Activated CD4-positive, alpha-beta T cell treated with anti-CD3 and anti-CD28 coated beads, Interleukin-2, amount 10 ng/mL, durations not matched to agents 24 days and 14 days (primary cell): ENCODE results near the gene UQCRFS1. TPM values are rescaled to one million over a fixed set of nuclear protein-coding genes. Genes with fewer than 3 reads are reported as not detected.
A peak's percentile ranks its signal among the peaks of the same experiment; 100 is the strongest.
"Not testable (repeated sequence)": the region's sequence is repeated elsewhere in the genome, so short reads cannot be mapped to it uniquely, and the experiment has no call there.

Experiments used
- DNase-seq: peaks from one replicate; pipeline ENCODE4 v3.0.0; 2022
- H3K27ac Mint-ChIP-seq: one replicate; pipeline ENCODE4 v1.8.0; 2022; ENCODE audit warnings: mild to moderate bottlenecking, mixed read lengths
- H3K27me3 Mint-ChIP-seq: one replicate; pipeline ENCODE4 v1.8.0; 2022; ENCODE audit warnings: mixed read lengths
- H3K36me3 Mint-ChIP-seq: one replicate; pipeline ENCODE4 v1.8.0; 2022; ENCODE audit warnings: low read depth, mild to moderate bottlenecking, mixed read lengths
- H3K4me1 Mint-ChIP-seq: one replicate; pipeline ENCODE4 v1.8.0; 2021; ENCODE audit warnings: mixed read lengths
- H3K4me3 Mint-ChIP-seq: one replicate; pipeline ENCODE4 v1.8.0; 2022; ENCODE audit warnings: mild to moderate bottlenecking, moderate library complexity, mixed read lengths
- H3K9me3 Mint-ChIP-seq: one replicate; pipeline ENCODE4 v1.8.0; 2021; ENCODE audit warnings: mixed read lengths
- intact Hi-C: fragments of 100-400 bp; cut with micrococcal nuclease; formaldehyde crosslinking; loops from one replicate; pipeline ENCODE4 v1.15.1; 2023
- total RNA-seq: library from RNA; stranded (reverse); gene quantifications from 2 replicates; pipeline ENCODE4 v1.2.3, GENCODE V29; 2022

UQCRFS1 gene
- total RNA-seq, 1 donor from 2014 or later, result 44.5 TPM

- H3K27me3 Mint-ChIP-seq, H3K27ac Mint-ChIP-seq, H3K9me3 Mint-ChIP-seq, intact Hi-C loops, H3K4me3 Mint-ChIP-seq, DNase-seq: not testable (repeated sequence)
- peaks cover 32% of the 10 kb centered on the region for H3K4me1 Mint-ChIP-seq
- peaks cover 63% of the 10 kb centered on the region for H3K36me3 Mint-ChIP-seq
Observed at GRCh38 chr19:29207403-29208187, 5.4 kb downstream of the UQCRFS1 start.

GRCh38 chr19:29206453-29206852 is 6.5 kb downstream of the UQCRFS1 start:
- no peak overlapping the region for H3K27ac Mint-ChIP-seq

GRCh38 chr19:29202281-29202680 is 10.7 kb downstream of the UQCRFS1 start:
- peaks cover 3% of the 10 kb centered on the region for H3K4me1 Mint-ChIP-seq
- H3K4me3 Mint-ChIP-seq, result no peak overlapping the region
- no peak for DNase-seq
- no peaks in the 10 kb centered on the region for H3K27me3 Mint-ChIP-seq
- intact Hi-C loops, result no loop called here
- H3K36me3 Mint-ChIP-seq, result peaks cover 24% of the 10 kb centered on the region
- H3K9me3 Mint-ChIP-seq, result no peaks in the 10 kb centered on the region
- H3K27ac Mint-ChIP-seq, result no peak overlapping the region

More at GRCh38 chr19:29206453-29206852, 6.5 kb downstream of the UQCRFS1 start:
- H3K4me1 Mint-ChIP-seq, result peaks cover 22% of the 10 kb centered on the region
- intact Hi-C loops, result no loop called here
- no peak overlapping the region for H3K4me3 Mint-ChIP-seq
- peaks cover 53% of the 10 kb centered on the region for H3K36me3 Mint-ChIP-seq
- no peak for DNase-seq
- H3K27me3 Mint-ChIP-seq, result no peaks in the 10 kb centered on the region
- peaks cover 4% of the 10 kb centered on the region for H3K9me3 Mint-ChIP-seq

- no peak for DNase-seq
- Mint-ChIP-seq H3K4me1 (peaks cover 3% of the 10 kb centered on the region), H3K9me3 (no peaks in the 10 kb centered on the region), H3K27ac (no peak overlapping the region), H3K36me3 (peaks cover 22% of the 10 kb centered on the region), H3K27me3 (no peaks in the 10 kb centered on the region), H3K4me3 (no peak overlapping the region)
- intact Hi-C loops, result no loop called here
Observed at GRCh38 chr19:29201855-29202254, 11.1 kb downstream of the UQCRFS1 start.

- no peak overlapping the region for H3K27ac Mint-ChIP-seq
Observed at GRCh38 chr19:29194658-29195057, 18.3 kb downstream of the UQCRFS1 start.

GRCh38 chr19:29193155-29193554 is 19.8 kb downstream of the UQCRFS1 start:
- Mint-ChIP-seq H3K27me3 (no peaks in the 10 kb centered on the region), H3K4me1 (peaks cover 4% of the 10 kb centered on the region), H3K27ac (no peak overlapping the region), H3K4me3 (no peak overlapping the region), H3K36me3 (no peaks in the 10 kb centered on the region), H3K9me3 (no peaks in the 10 kb centered on the region)
- peak; percentile 47 for DNase-seq
- intact Hi-C loops, result no loop called here

More at GRCh38 chr19:29194658-29195057, 18.3 kb downstream of the UQCRFS1 start:
- Mint-ChIP-seq H3K9me3 (no peaks in the 10 kb centered on the region), H3K4me3 (no peak overlapping the region), H3K27me3 (no peaks in the 10 kb centered on the region), H3K36me3 (no peaks in the 10 kb centered on the region), H3K4me1 (peaks cover 4% of the 10 kb centered on the region)
- no peak for DNase-seq
- intact Hi-C loops, result no loop called here

- no peaks in the 10 kb centered on the region for H3K9me3 Mint-ChIP-seq
- no peaks in the 10 kb centered on the region for H3K36me3 Mint-ChIP-seq
- H3K27me3 Mint-ChIP-seq, result no peaks in the 10 kb centered on the region
- no peak overlapping the region for H3K27ac Mint-ChIP-seq
- no peak overlapping the region for H3K4me3 Mint-ChIP-seq
- peaks cover 4% of the 10 kb centered on the region for H3K4me1 Mint-ChIP-seq
- DNase-seq, result peak; percentile 51
- intact Hi-C loops, result no loop called here
Observed at GRCh38 chr19:29191005-29191404, 21.9 kb downstream of the UQCRFS1 start.

GRCh38 chr19:29189033-29189360 is 24.0 kb downstream of the UQCRFS1 start:
- DNase-seq, result no peak
- intact Hi-C loops, result no loop called here
- Mint-ChIP-seq H3K4me1 (peaks cover 4% of the 10 kb centered on the region), H3K27me3 (no peaks in the 10 kb centered on the region), H3K36me3 (no peaks in the 10 kb centered on the region), H3K4me3 (no peak overlapping the region), H3K9me3 (no peaks in the 10 kb centered on the region), H3K27ac (no peak overlapping the region)

GRCh38 chr19:29188289-29189032 is 24.5 kb downstream of the UQCRFS1 start:
- Mint-ChIP-seq H3K4me1 (peaks cover 4% of the 10 kb centered on the region), H3K27ac (no peak overlapping the region), H3K9me3 (no peaks in the 10 kb centered on the region), H3K4me3 (no peak overlapping the region), H3K36me3 (no peaks in the 10 kb centered on the region), H3K27me3 (no peaks in the 10 kb centered on the region)
- intact Hi-C loops, result no loop called here
- DNase-seq, result peak; percentile 35

GRCh38 chr19:29187676-29188075 is 25.3 kb downstream of the UQCRFS1 start:
- Mint-ChIP-seq H3K27ac (no peak overlapping the region), H3K36me3 (no peaks in the 10 kb centered on the region), H3K27me3 (no peaks in the 10 kb centered on the region), H3K4me1 (no peaks in the 10 kb centered on the region), H3K9me3 (no peaks in the 10 kb centered on the region), H3K4me3 (no peak overlapping the region)
- DNase-seq, result no peak
- intact Hi-C loops, result no loop called here

- no peak overlapping the region for H3K4me3 Mint-ChIP-seq
- H3K36me3 Mint-ChIP-seq, result no peaks in the 10 kb centered on the region
- no peak for DNase-seq
- no peaks in the 10 kb centered on the region for H3K4me1 Mint-ChIP-seq
- no peaks in the 10 kb centered on the region for H3K9me3 Mint-ChIP-seq
- H3K27me3 Mint-ChIP-seq, result no peaks in the 10 kb centered on the region
- no peak overlapping the region for H3K27ac Mint-ChIP-seq
- intact Hi-C loops, result no loop called here
Observed at GRCh38 chr19:29185427-29185826, 27.5 kb downstream of the UQCRFS1 start.

- H3K27ac Mint-ChIP-seq, result no peak overlapping the region
- no peaks in the 10 kb centered on the region for H3K36me3 Mint-ChIP-seq
- no peak overlapping the region for H3K4me3 Mint-ChIP-seq
- H3K9me3 Mint-ChIP-seq, result peaks cover 24% of the 10 kb centered on the region
- no peaks in the 10 kb centered on the region for H3K4me1 Mint-ChIP-seq
- no peaks in the 10 kb centered on the region for H3K27me3 Mint-ChIP-seq
- DNase-seq, result no peak
- intact Hi-C loops, result no loop called here
Observed at GRCh38 chr19:29176981-29177754, 35.8 kb downstream of the UQCRFS1 start.

- peaks cover 2% of the 10 kb centered on the region for H3K4me1 Mint-ChIP-seq
- intact Hi-C loops, result no loop called here
- DNase-seq, result no peak
- H3K27me3 Mint-ChIP-seq, result no peaks in the 10 kb centered on the region
- no peak overlapping the region for H3K4me3 Mint-ChIP-seq
- no peaks in the 10 kb centered on the region for H3K36me3 Mint-ChIP-seq
- peaks cover 25% of the 10 kb centered on the region for H3K9me3 Mint-ChIP-seq
- H3K27ac Mint-ChIP-seq, result no peak overlapping the region
Observed at GRCh38 chr19:29173896-29174295, 39.1 kb downstream of the UQCRFS1 start.

- H3K36me3 Mint-ChIP-seq, result no peaks in the 10 kb centered on the region
- peaks cover 24% of the 10 kb centered on the region for H3K9me3 Mint-ChIP-seq
- no peak overlapping the region for H3K27ac Mint-ChIP-seq
- H3K4me3 Mint-ChIP-seq, result no peak overlapping the region
- no peaks in the 10 kb centered on the region for H3K27me3 Mint-ChIP-seq
- no peak for DNase-seq
- intact Hi-C loops, result no loop called here
- peaks cover 2% of the 10 kb centered on the region for H3K4me1 Mint-ChIP-seq
Observed at GRCh38 chr19:29172302-29172701, 40.6 kb downstream of the UQCRFS1 start.
